ENCODE measurements around the gene UGT1A9.

GRCh38 chr2:233671290-233672161 lies at the start of gene UGT1A9:
- TF ChIP-seq EP300 (IDR thresholded peaks at IDR 0.05; ENCODE audit: borderline replicate concordance in 1 of 2, low read depth in 1 of 2, low read length in 1 of 2) = no peak
- TF ChIP-seq CTCF (IDR thresholded peaks at IDR 0.05) = no peak
- no peak for TF ChIP-seq EZH2phosphoT487 (IDR thresholded peaks at IDR 0.05; ENCODE audit: borderline replicate concordance, low read depth)
- no peak for TF ChIP-seq RAD21 (IDR thresholded peaks at IDR 0.05; ENCODE audit: low read length)
- TF ChIP-seq CHD2 (IDR thresholded peaks at IDR 0.05; ENCODE audit: low read length, partially characterized antibody) = no peak
